A673 (cell line): ENCODE results near the gene RIMS3. TPM values are rescaled to one million over a fixed set of nuclear protein-coding genes. Genes with fewer than 3 reads are reported as not detected.

Experiments used
- BruUV-seq: library from RNA; stranded (reverse); fragments of 400-500 nt; replicated peaks from 2 replicates; lab custom pipeline; 2021; lab: Mats Ljungman, UMichigan
- CTCF ChIA-PET: fragments of 300-600 bp; sonication (Branson Sonifier 250); formaldehyde crosslinking; loops from one replicate; lab custom pipeline; 2022; ENCODE audit warnings: antibody characterized with exemption; lab: Charles Lee
- POLR2A ChIA-PET: fragments of 300-600 bp; sonication (Branson Sonifier 250); formaldehyde crosslinking; loops from one replicate; lab custom pipeline; 2022; ENCODE audit warnings: antibody characterized with exemption; ENCODE audit not compliant: low non-redundant PET; lab: Charles Lee
- DNase-seq: peaks from one replicate; pipeline ENCODE4 v3.0.0-alpha.2; 2015; ENCODE audit warnings: low spot score
- H3K27ac ChIP-seq: fragments of 200-600 bp; sonication (generic); 2 replicates; pipeline ENCODE4 v1.5.1; 2016; ENCODE audit warnings: mixed run types, low read depth, mild to moderate bottlenecking, mixed read lengths, antibody characterized with exemption, low read length; ENCODE audit not compliant: poor library complexity, severe bottlenecking
- H3K27me3 ChIP-seq: fragments of 200-600 bp; sonication (generic); replicated peaks from 2 replicates; pipeline ENCODE4 v1.6.1; 2017; ENCODE audit warnings: mixed run types, low read depth, mild to moderate bottlenecking, mixed read lengths, antibody characterized with exemption, low read length; ENCODE audit not compliant: insufficient read depth, poor library complexity
- H3K36me3 ChIP-seq: fragments of 200-600 bp; sonication (generic); 2 replicates; pipeline ENCODE4 v1.6.1; 2016; ENCODE audit warnings: mixed run types, mild to moderate bottlenecking, mixed read lengths, antibody characterized with exemption, low read length; ENCODE audit not compliant: insufficient read depth, poor library complexity, severe bottlenecking
- H3K4me1 ChIP-seq: fragments of 200-600 bp; sonication (generic); 2 replicates; pipeline ENCODE4 v1.6.1; 2017; ENCODE audit warnings: mixed run types, mild to moderate bottlenecking, mixed read lengths, antibody characterized with exemption, low read length; ENCODE audit not compliant: insufficient read depth, poor library complexity, severe bottlenecking
- H3K4me3 ChIP-seq: fragments of 200-600 bp; sonication (generic); 2 replicates; pipeline ENCODE4 v1.5.1; 2016; ENCODE audit warnings: low read depth, mixed run types, mild to moderate bottlenecking, mixed read lengths, low read length; ENCODE audit not compliant: poor library complexity, severe bottlenecking
- H3K9me3 ChIP-seq: fragments of 200-600 bp; sonication (generic); 2 replicates; pipeline ENCODE4 v1.6.1; 2016; ENCODE audit warnings: mixed run types, low read depth, mild to moderate bottlenecking, mixed read lengths, antibody characterized with exemption, low read length; ENCODE audit not compliant: poor library complexity, severe bottlenecking
- EZH2 ChIP-seq: fragments of 200-600 bp; sonication (generic); IDR thresholded peaks from 2 replicates; pipeline ENCODE4 v1.6.1; 2017; ENCODE audit warnings: borderline replicate concordance, low read depth, mild to moderate bottlenecking, mixed read lengths, antibody characterized with exemption, low read length; ENCODE audit not compliant: poor library complexity, severe bottlenecking
- intact Hi-C: fragments of 100-400 bp; cut with micrococcal nuclease; formaldehyde crosslinking; loops from one replicate; pipeline ENCODE4 v1.10.0; 2022; ENCODE audit not compliant: unreplicated experiment
- total RNA-seq: library from RNA; stranded (reverse); gene quantifications from 2 replicates; pipeline ENCODE4 v1.2.3, GENCODE V29; 2021
- TF ChIP-seq, protein P1 (sequence below): fragments of 300-800, 200-600 bp; sonication (generic); conservative IDR thresholded peaks from 2 replicates; pipeline ENCODE4 v1.5.1; 2017; ENCODE audit warnings: low read depth, mild to moderate bottlenecking, antibody characterized with exemption, low read length, moderate library complexity, mixed read lengths

Gene RIMS3
- total RNA-seq, 1 experiment from 2014 or later = 9.9 TPM

DNA sequence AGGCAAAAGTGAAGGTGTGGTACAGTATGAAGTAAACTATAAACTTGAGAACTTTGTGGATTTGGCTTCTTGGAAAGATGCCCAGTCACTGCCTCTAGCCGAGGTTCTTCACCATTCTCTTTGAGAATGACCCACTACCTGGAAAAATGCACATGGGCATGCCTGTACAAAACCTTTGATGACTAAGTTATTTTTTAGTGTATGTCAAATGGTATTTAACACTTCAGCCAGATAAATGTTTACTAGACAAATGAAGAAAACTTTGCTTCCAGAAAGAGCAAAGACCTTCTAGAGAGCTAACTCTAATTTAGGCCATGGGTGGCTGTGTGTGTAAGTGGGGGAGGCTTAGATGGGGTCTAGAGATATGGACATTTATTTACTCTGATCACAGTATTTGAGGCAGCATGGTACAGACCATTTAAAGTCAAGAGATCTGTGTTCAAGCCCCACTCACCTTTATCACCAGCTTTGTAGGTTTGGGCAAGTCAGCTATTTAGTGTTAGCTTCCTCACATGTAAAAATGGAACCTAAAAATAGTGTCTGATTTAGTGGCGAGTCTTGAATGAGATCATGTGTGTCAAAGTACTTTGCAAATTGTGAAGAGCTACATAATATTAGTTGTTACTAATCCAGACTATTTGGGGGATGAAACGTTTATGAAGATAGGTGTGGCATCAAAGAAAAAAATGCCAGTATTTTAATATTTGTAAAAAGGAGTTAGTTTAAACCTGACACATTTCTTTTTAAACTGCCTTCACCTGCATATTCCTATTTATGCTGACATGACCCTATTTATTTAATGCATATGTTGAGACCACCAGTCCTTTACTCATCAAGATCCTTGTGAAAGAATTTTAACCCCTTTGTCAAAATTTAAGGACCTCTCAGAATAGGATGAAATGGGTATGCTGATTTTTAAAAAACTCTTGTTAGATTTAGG, 46.3 kb upstream of the RIMS3 start:
- BruUV-seq = no TSS peak
- CTCF ChIA-PET = no interaction called here
- no peaks in the 10 kb centered on the region for H3K36me3 ChIP-seq
- TF ChIP-seq, protein P1, sequence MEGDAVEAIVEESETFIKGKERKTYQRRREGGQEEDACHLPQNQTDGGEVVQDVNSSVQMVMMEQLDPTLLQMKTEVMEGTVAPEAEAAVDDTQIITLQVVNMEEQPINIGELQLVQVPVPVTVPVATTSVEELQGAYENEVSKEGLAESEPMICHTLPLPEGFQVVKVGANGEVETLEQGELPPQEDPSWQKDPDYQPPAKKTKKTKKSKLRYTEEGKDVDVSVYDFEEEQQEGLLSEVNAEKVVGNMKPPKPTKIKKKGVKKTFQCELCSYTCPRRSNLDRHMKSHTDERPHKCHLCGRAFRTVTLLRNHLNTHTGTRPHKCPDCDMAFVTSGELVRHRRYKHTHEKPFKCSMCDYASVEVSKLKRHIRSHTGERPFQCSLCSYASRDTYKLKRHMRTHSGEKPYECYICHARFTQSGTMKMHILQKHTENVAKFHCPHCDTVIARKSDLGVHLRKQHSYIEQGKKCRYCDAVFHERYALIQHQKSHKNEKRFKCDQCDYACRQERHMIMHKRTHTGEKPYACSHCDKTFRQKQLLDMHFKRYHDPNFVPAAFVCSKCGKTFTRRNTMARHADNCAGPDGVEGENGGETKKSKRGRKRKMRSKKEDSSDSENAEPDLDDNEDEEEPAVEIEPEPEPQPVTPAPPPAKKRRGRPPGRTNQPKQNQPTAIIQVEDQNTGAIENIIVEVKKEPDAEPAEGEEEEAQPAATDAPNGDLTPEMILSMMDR = no peak
- TF ChIP-seq EZH2 = no peak
- intact Hi-C loops = no loop called here
- H3K27ac ChIP-seq = peak overlapping the region; percentile 74
- H3K9me3 ChIP-seq = no peaks in the 10 kb centered on the region
- POLR2A ChIA-PET = no interaction called here
- peak overlapping the region; percentile 56 for H3K4me3 ChIP-seq
- peaks cover 32% of the 10 kb centered on the region for H3K4me1 ChIP-seq
- H3K27me3 ChIP-seq = no peaks in the 10 kb centered on the region
- DNase-seq = no peak

DNA sequence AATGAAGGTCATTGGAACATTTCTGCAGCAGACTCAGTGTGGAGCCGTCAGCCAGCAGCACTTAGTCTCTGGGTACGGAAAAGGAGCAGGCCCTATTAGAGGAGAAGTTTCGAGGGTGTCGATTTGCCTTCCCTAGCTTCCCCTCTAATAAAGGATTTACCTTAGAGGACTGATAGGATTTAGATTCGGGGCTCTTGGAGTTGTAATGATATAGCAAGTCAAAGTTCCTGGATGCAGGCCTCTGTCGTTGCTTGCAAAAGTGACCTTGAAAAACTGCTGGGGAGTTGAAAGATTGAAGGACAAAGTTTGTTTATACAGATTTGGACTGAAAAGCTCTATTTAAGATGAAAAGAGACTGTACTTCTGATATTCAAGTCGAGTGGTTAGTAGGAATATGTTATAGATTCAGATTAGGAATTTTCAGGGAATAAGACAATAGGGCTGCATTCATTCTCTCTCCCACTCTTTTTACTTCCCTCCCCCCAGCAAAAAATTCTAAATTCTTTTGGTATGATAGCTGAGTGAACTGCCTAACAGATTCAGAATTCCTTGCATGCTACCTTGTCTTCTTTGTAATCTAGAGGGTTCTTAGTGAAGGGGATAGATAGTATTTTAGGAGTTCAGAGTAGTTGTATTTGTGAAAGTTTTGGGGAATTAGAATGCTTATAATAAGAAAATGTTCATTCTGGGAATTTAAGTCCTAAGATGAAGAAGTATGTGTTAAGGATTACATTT, 45.3 kb upstream of the RIMS3 start:
- H3K4me1 ChIP-seq = peaks cover 32% of the 10 kb centered on the region
- peak overlapping the region; percentile 56 for H3K4me3 ChIP-seq
- intact Hi-C loops = no loop called here
- H3K27ac ChIP-seq = peak overlapping the region; percentile 74
- no peaks in the 10 kb centered on the region for H3K27me3 ChIP-seq
- H3K9me3 ChIP-seq = no peaks in the 10 kb centered on the region
- DNase-seq = no peak
- no peak for TF ChIP-seq EZH2
- TF ChIP-seq, protein P1 = no peak
- CTCF ChIA-PET = no interaction called here
- H3K36me3 ChIP-seq = no peaks in the 10 kb centered on the region
- BruUV-seq = no TSS peak
- POLR2A ChIA-PET = interaction anchor here (0.7 kb wide), 1 partner anchor 8 kb away, joined by 3 read pairs; no protein-coding TSS in a partner anchor

DNA sequence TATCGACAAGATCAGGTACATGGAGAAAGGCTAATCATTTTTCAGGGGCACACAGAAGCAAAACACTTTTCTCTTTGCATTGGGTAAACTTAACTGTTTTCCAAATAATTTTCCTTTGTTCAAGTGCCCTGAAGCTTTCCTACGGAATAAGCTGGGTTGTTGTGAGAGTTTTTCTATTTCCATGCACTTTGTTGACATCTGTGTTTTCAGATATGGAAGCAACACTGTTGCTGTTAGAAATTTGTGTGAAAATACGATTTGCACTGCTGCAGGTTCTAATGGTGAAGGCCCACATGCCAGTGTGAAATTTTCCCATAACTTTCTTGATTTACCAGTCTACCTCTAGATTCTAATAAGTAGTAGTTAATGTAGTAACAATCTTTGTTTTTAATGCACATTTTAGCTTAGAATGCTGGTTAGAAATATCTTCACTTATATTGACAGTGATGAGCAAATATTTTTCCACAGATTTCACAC, 44.4 kb upstream of the RIMS3 start:
- CTCF ChIA-PET = no interaction called here
- peak overlapping the region; percentile 74 for H3K27ac ChIP-seq
- no TSS peak for BruUV-seq

More for the DNA sequence above, 44.4 kb upstream of the RIMS3 start:
- Histone ChIP-seq H3K9me3 (no peaks in the 10 kb centered on the region), H3K27me3 (no peaks in the 10 kb centered on the region), H3K4me3 (peak overlapping the region; percentile 56), H3K36me3 (no peaks in the 10 kb centered on the region), H3K4me1 (peaks cover 34% of the 10 kb centered on the region)
- intact Hi-C loops = no loop called here
- TF ChIP-seq, protein P1 = no peak
- DNase-seq = no peak
- POLR2A ChIA-PET = no interaction called here
